IMR-90 (cell line): ENCODE data around the gene EML1. TPM values are rescaled to one million over a fixed set of nuclear protein-coding genes. Genes with fewer than 3 reads are reported as not detected.

Experiments
- ATAC-seq: fragments of 200-7000 bp; cut with Tn5 transposase; 2 replicates; pipeline ENCODE4 v1.9.1; 2020; ENCODE audit warnings: low read depth, mild to moderate bottlenecking, moderate library complexity
- BruUV-seq: library from RNA; stranded (reverse); fragments of 400-500 nt; replicated peaks from 2 replicates; lab custom pipeline; 2021; lab: Mats Ljungman, UMichigan
- CTCF ChIA-PET: fragments of 300-600 bp; formaldehyde crosslinking; extraction: SDS; loops from one replicate; lab custom pipeline; 2021; ENCODE audit warnings: antibody characterized with exemption; lab: Yijun Ruan, JAX
- POLR2A ChIA-PET: fragments of 300-600 bp; sonication (Branson Sonifier 250); formaldehyde crosslinking; loops from one replicate; lab custom pipeline; 2022; ENCODE audit warnings: antibody characterized with exemption; ENCODE audit not compliant: unreplicated experiment; lab: Charles Lee
- DNase-seq: peaks from one replicate; pipeline ENCODE4 v3.0.0; 2013
- H2AFZ ChIP-seq: replicated peaks from 2 replicates; pipeline ENCODE3; 2013; ENCODE audit warnings: low read length, mild to moderate bottlenecking; ENCODE audit not compliant: poor library complexity
- H2AK5ac ChIP-seq: 2 replicates; pipeline ENCODE4 v1.6.1; 2013; ENCODE audit warnings: low read depth, low read length, inconsistent platforms
- H2AK9ac ChIP-seq: replicated peaks from 2 replicates; pipeline ENCODE3; 2013; ENCODE audit warnings: mild to moderate bottlenecking, low read depth, low read length, moderate library complexity; ENCODE audit not compliant: poor library complexity
- H2BK120ac ChIP-seq: 2 replicates; pipeline ENCODE4 v1.6.1; 2013; ENCODE audit warnings: low read depth, low read length, inconsistent platforms
- H2BK15ac ChIP-seq: 3 replicates; pipeline ENCODE4 v1.6.1; 2013; ENCODE audit warnings: low read depth, low read length, inconsistent platforms
- H2BK20ac ChIP-seq: 2 replicates; pipeline ENCODE4 v1.6.1; 2013; ENCODE audit warnings: low read depth, mild to moderate bottlenecking, inconsistent platforms, low read length, moderate library complexity
- H2BK5ac ChIP-seq: 2 replicates; pipeline ENCODE4 v1.6.1; 2013; ENCODE audit warnings: mild to moderate bottlenecking, low read depth, low read length, inconsistent platforms; ENCODE audit not compliant: poor library complexity, severe bottlenecking
- H3K14ac ChIP-seq: replicated peaks from 2 replicates; pipeline ENCODE4 v1.6.1; 2013; ENCODE audit warnings: low read depth, low read length, inconsistent platforms
- H3K18ac ChIP-seq: 2 replicates; pipeline ENCODE4 v1.6.1; 2013; ENCODE audit warnings: low read depth, low read length, control low read depth
- H3K23ac ChIP-seq: 2 replicates; pipeline ENCODE4 v1.6.1; 2013; ENCODE audit warnings: low read depth, low read length, inconsistent platforms
- H3K27ac ChIP-seq: 2 replicates; pipeline ENCODE4 v1.5.1; 2013; ENCODE audit warnings: mild to moderate bottlenecking, control low read depth, low read length; ENCODE audit not compliant: insufficient read depth
- H3K27me3 ChIP-seq: 2 replicates; pipeline ENCODE4 v1.6.1; 2013; ENCODE audit warnings: low read length; ENCODE audit not compliant: control insufficient read depth, insufficient read depth
- H3K36me3 ChIP-seq: 2 replicates; pipeline ENCODE4 v1.6.1; 2013; ENCODE audit warnings: low read length, mixed read lengths; ENCODE audit not compliant: control insufficient read depth, insufficient read depth
- H3K4ac ChIP-seq: 2 replicates; pipeline ENCODE4 v1.6.1; 2013; ENCODE audit warnings: low read depth, low read length, inconsistent platforms
- H3K4me1 ChIP-seq: 2 replicates; pipeline ENCODE4 v1.6.1; 2013; ENCODE audit warnings: low read length, mixed read lengths; ENCODE audit not compliant: control insufficient read depth, insufficient read depth
- H3K4me2 ChIP-seq: 2 replicates; pipeline ENCODE4 v1.6.1; 2013; ENCODE audit warnings: low read depth, mild to moderate bottlenecking, control low read depth, low read length, moderate library complexity
- H3K4me3 ChIP-seq: 2 replicates; pipeline ENCODE4 v1.5.1; 2013; ENCODE audit warnings: low read depth, mild to moderate bottlenecking, control low read depth, low read length, moderate library complexity; ENCODE audit not compliant: insufficient read depth
- H3K56ac ChIP-seq: 2 replicates; pipeline ENCODE4 v1.6.1; 2013; ENCODE audit warnings: low read length, inconsistent platforms; ENCODE audit not compliant: insufficient read depth; ENCODE audit errors: extremely low read depth
- H3K79me1 ChIP-seq, 2 experiments: 2 replicates each; pipeline ENCODE4 v1.6.1; 2013; ENCODE audit warnings: low read length in 2 of 2, inconsistent platforms in 1 of 2, low read depth in 1 of 2
- H3K9ac ChIP-seq: 2 replicates; pipeline ENCODE4 v1.6.1; 2013; ENCODE audit warnings: low read depth, low read length, control low read depth
- H3K9me1 ChIP-seq: 2 replicates; pipeline ENCODE4 v1.6.1; 2013; ENCODE audit warnings: low read length, inconsistent platforms; ENCODE audit not compliant: insufficient read depth
- H3K9me3 ChIP-seq: 2 replicates; pipeline ENCODE4 v1.6.1; 2013; ENCODE audit warnings: low read length; ENCODE audit not compliant: control insufficient read depth, insufficient read depth
- H4K20me1 ChIP-seq: 2 replicates; pipeline ENCODE4 v1.6.1; 2013; ENCODE audit warnings: low read length, inconsistent platforms; ENCODE audit not compliant: insufficient read depth
- H4K5ac ChIP-seq: 2 replicates; pipeline ENCODE4 v1.6.1; 2013; ENCODE audit warnings: mild to moderate bottlenecking, low read depth, low read length, control low read depth
- H4K8ac ChIP-seq, 2 experiments: 2 replicates each; pipeline ENCODE4 v1.6.1; 2013; ENCODE audit warnings: low read depth in 2 of 2, low read length in 2 of 2, control low read depth in 1 of 2, inconsistent platforms in 1 of 2
- H4K91ac ChIP-seq: 2 replicates; pipeline ENCODE4 v1.6.1; 2013; ENCODE audit warnings: low read depth, low read length, inconsistent platforms; ENCODE audit not compliant: insufficient read depth
- CEBPB ChIP-seq: IDR thresholded peaks from 2 replicates; pipeline ENCODE4 v1.6.1; 2012; ENCODE audit warnings: low read depth, low read length, improper control_type of control experiment
- CHD1 ChIP-seq: IDR thresholded peaks from 2 replicates; pipeline ENCODE4 v1.6.1; 2012; ENCODE audit warnings: low read depth, low read length, improper control_type of control experiment
- MXI1 ChIP-seq: IDR thresholded peaks from 2 replicates; pipeline ENCODE4 v1.6.1; 2012; ENCODE audit warnings: low read depth, mild to moderate bottlenecking, low read length, moderate library complexity, borderline replicate concordance
- NFE2L2 ChIP-seq: fragments of 150-350 bp; IDR thresholded peaks from 2 replicates; pipeline ENCODE4 v1.6.1; 2016; ENCODE audit warnings: low read depth, mild to moderate bottlenecking, low read length
- RCOR1 ChIP-seq: IDR thresholded peaks from 2 replicates; pipeline ENCODE4 v1.6.1; 2012; ENCODE audit warnings: mild to moderate bottlenecking, low read length, improper control_type of control experiment; ENCODE audit not compliant: insufficient replicate concordance
- RFX5 ChIP-seq: IDR thresholded peaks from 2 replicates; pipeline ENCODE4 v1.8.0; 2012; ENCODE audit warnings: low read depth, mild to moderate bottlenecking, low read length, moderate library complexity
- WGBS, 2 experiments: methylation state at CpG; one replicate each; pipeline versions ENCODE4 v1.1.5 to v1.1.7; 2013; ENCODE audit warnings: missing lambda C conversion rate in 2 of 2; ENCODE audit not compliant: insufficient read length in 1 of 2; ENCODE audit errors: extremely low coverage in 2 of 2; 5-methylcytosine and 5-hydroxymethylcytosine counted together
- dilution Hi-C: fragments of 300-500 bp; cut with HindIII; formaldehyde crosslinking; loops from one replicate; pipeline ENCODE4 v1.14.3; 2018; ENCODE audit warnings: low sequenced_read_pairs; ENCODE audit not compliant: unreplicated experiment
- in situ Hi-C: fragments of 300-500 bp; cut with MboI; formaldehyde crosslinking; loops from 3 replicates; pipeline ENCODE4 v1.14.3; 2019; ENCODE audit warnings: low sequenced_read_pairs, inconsistent platforms, mixed read lengths
- intact Hi-C: fragments of 100-400 bp; cut with micrococcal nuclease; formaldehyde crosslinking; loops from 2 replicates; pipeline ENCODE4 v1.10.0; 2022
- polyA plus RNA-seq, 3 experiments: library from polyadenylated mRNA; depleted of rRNA; stranded (reverse); fragments of >200 nt; gene quantifications; 2 replicates each; pipeline ENCODE4 v1.2.3, GENCODE V29; 2012; ENCODE audit warnings: low replicate concordance in 1 of 3
- total RNA-seq: library from RNA; depleted of rRNA; stranded (reverse); fragments of >200 nt; gene quantifications from 2 replicates; pipeline ENCODE4 v1.2.3, GENCODE V29; 2012
- TF ChIP-seq, protein P1 (sequence below): conservative IDR thresholded peaks from 2 replicates; pipeline ENCODE4 v1.5.1; 2012; ENCODE audit warnings: mild to moderate bottlenecking, low read depth, low read length, improper control_type of control experiment
- TF ChIP-seq, protein P2 (sequence below): fragments of 150-350 bp; IDR thresholded peaks from 2 replicates; pipeline ENCODE4 v1.6.1; 2017; ENCODE audit warnings: mild to moderate bottlenecking, antibody characterized with exemption, low read length, low read depth

EML1 gene
- total and polyA plus RNA-seq, 2 of the 4 experiments (the other 2 are of a cell fraction), result 14.0 to 42.3 TPM

DNA sequence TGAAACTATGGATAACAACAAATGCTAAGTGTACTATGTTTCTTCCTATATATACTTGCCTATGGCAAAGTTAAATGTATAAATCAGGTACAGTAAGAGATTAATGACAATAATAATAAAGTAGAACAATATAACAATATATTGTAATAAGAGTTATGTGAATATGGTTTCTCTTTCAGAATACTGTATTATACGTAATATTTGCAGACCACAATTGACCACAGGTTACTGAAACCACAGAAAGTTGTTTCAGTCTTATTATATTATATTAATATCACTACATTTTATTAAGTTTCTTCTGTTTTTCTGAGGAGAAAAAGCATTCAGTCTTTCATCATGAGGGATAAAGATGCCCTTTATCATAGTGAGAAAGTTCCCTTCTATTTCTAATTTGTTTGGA, 131.2 kb downstream of the EML1 start:
- Histone ChIP-seq H2BK5ac (no peak overlapping the region), H4K5ac (no peak overlapping the region), H3K27me3 (no peaks in the 10 kb centered on the region), H3K9me3 (no peaks in the 10 kb centered on the region), H3K79me1 (no peaks in the 10 kb centered on the region), H3K4me2 (no peak overlapping the region), H2AFZ (no peak overlapping the region), H2AK5ac (no peak overlapping the region), H2BK120ac (no peak overlapping the region), H2BK20ac (no peak overlapping the region), H3K4me3 (no peak overlapping the region), H4K20me1 (no peaks in the 10 kb centered on the region), H3K56ac (no peak overlapping the region), H3K23ac (no peak overlapping the region), H3K9ac (no peak overlapping the region), H4K91ac (no peak overlapping the region), H3K4me1 (no peaks in the 10 kb centered on the region), H3K36me3 (peaks cover 20% of the 10 kb centered on the region), H3K14ac (no peak overlapping the region), H4K8ac (no peak overlapping the region), H2BK15ac (no peak overlapping the region), H3K27ac (no peak overlapping the region), H3K18ac (no peak overlapping the region), H3K4ac (no peak overlapping the region), H3K9me1 (no peaks in the 10 kb centered on the region; the same call in 1 of the 2 replicates), H2AK9ac (no peak overlapping the region)
- no TSS peak for BruUV-seq
- in situ Hi-C loops (no loop called here), dilution Hi-C loops (no loop called here), intact Hi-C loops (no loop called here)
- no peak for DNase-seq
- CTCF ChIA-PET, result no interaction called here
- ATAC-seq, result no peak
- no CpG with 5 or more reads among the region's 1 CpG for WGBS, 2 experiments
- POLR2A ChIA-PET, result no interaction called here
- TF ChIP-seq RCOR1 (no peak), CEBPB (no peak), NFE2L2 (no peak), MXI1 (no peak), RFX5 (no peak), CHD1 (no peak)
- TF ChIP-seq, protein P1, sequence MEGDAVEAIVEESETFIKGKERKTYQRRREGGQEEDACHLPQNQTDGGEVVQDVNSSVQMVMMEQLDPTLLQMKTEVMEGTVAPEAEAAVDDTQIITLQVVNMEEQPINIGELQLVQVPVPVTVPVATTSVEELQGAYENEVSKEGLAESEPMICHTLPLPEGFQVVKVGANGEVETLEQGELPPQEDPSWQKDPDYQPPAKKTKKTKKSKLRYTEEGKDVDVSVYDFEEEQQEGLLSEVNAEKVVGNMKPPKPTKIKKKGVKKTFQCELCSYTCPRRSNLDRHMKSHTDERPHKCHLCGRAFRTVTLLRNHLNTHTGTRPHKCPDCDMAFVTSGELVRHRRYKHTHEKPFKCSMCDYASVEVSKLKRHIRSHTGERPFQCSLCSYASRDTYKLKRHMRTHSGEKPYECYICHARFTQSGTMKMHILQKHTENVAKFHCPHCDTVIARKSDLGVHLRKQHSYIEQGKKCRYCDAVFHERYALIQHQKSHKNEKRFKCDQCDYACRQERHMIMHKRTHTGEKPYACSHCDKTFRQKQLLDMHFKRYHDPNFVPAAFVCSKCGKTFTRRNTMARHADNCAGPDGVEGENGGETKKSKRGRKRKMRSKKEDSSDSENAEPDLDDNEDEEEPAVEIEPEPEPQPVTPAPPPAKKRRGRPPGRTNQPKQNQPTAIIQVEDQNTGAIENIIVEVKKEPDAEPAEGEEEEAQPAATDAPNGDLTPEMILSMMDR, result no peak
- TF ChIP-seq, protein P2, sequence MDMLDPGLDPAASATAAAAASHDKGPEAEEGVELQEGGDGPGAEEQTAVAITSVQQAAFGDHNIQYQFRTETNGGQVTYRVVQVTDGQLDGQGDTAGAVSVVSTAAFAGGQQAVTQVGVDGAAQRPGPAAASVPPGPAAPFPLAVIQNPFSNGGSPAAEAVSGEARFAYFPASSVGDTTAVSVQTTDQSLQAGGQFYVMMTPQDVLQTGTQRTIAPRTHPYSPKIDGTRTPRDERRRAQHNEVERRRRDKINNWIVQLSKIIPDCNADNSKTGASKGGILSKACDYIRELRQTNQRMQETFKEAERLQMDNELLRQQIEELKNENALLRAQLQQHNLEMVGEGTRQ, result no peak
